Heart left ventricle (tissue), 16 donors: ENCODE measurements around the gene STKLD1. TPM values are rescaled to one million over a fixed set of nuclear protein-coding genes. Genes with fewer than 3 reads are reported as not detected.

Experiments used
- ATAC-seq, 4 donors: fragments of 200-7000 bp; cut with Tn5 transposase; one replicate each; pipeline ENCODE4 v1.9.1; 2020 to 2022; ENCODE audit warnings: moderate library complexity in 4 of 4, mild to moderate bottlenecking in 3 of 4, moderate number of reproducible peaks in 1 of 4
- DNase-seq, 5 donors: peaks; one replicate each; pipeline ENCODE4 v3.0.0-alpha.2; 2020
- H3K27ac ChIP-seq, 12 donors: fragments of 200-600 bp; sonication (generic) in 4 of 12; one replicate each; pipeline versions ENCODE4 v1.5.0 to v1.8.0; 2016 to 2022; ENCODE audit warnings: mild to moderate bottlenecking in 2 of 12
- H3K27me3 ChIP-seq, 9 donors: fragments of 200-600 bp; sonication (generic) in 2 of 9; one replicate each; pipeline versions ENCODE4 v1.5.1 to v1.8.0; 2016 to 2022; ENCODE audit warnings: mild to moderate bottlenecking in 3 of 9
- H3K36me3 ChIP-seq, 9 donors: fragments of 200-600 bp; sonication (generic) in 2 of 9; one replicate each; pipeline versions ENCODE4 v1.5.0 to v1.8.0; 2018 to 2022; ENCODE audit warnings: mild to moderate bottlenecking in 2 of 9
- H3K4me1 ChIP-seq, 12 donors: fragments of 200-600 bp; sonication (generic) in 4 of 12; one replicate each; pipeline versions ENCODE4 v1.5.0 to v1.8.0; 2016 to 2022; ENCODE audit warnings: mild to moderate bottlenecking in 3 of 12
- H3K4me3 ChIP-seq, 12 donors: fragments of 200-600 bp; sonication (generic) in 4 of 12; one replicate each; pipeline versions ENCODE4 v1.5.0 to v1.8.0; 2017 to 2022; ENCODE audit warnings: mild to moderate bottlenecking in 9 of 12, moderate library complexity in 4 of 12
- H3K9me3 ChIP-seq, 12 donors: fragments of 200-600 bp; sonication (generic) in 4 of 12; one replicate each; pipeline versions ENCODE4 v1.5.0 to v1.8.0; 2016 to 2022; ENCODE audit warnings: mild to moderate bottlenecking in 1 of 12
- CTCF ChIP-seq, 12 donors: fragments of 200-600 bp; sonication (generic) in 4 of 12; IDR thresholded peaks; one replicate each; pipeline versions ENCODE4 v1.5.0 to v1.8.0; 2018 to 2022; ENCODE audit warnings: antibody characterized with exemption in 12 of 12, mild to moderate bottlenecking in 5 of 12
- POLR2A ChIP-seq, 2 donors: fragments of 450-650 bp; IDR thresholded peaks; one replicate each; pipeline ENCODE4 v1.6.1; 2017; ENCODE audit warnings: antibody characterized with exemption in 2 of 2, mild to moderate bottlenecking in 2 of 2, moderate library complexity in 2 of 2
- WGBS, 4 donors: extraction: QIAGEN DNeasy Blood & Tissue Kit in 2 of 4; methylation state at CpG; one replicate each; pipeline versions ENCODE4 v1.1.5 to v1.1.7; 2013 to 2018; 5-methylcytosine and 5-hydroxymethylcytosine counted together
- intact Hi-C, 10 donors: fragments of 100-400 bp; cut with DNase I; formaldehyde crosslinking; loops; one replicate each; pipeline versions ENCODE4 v1.11.1 to v1.14.2; 2022
- polyA plus RNA-seq, 2 donors: library from polyadenylated mRNA; stranded (reverse); fragments of 200-250 nt; gene quantifications; one replicate each; pipeline ENCODE4 v1.2.3, GENCODE V29; 2013
- total RNA-seq, 9 donors: library from RNA; depleted of rRNA in 2 of 9; stranded (reverse); fragments of >200 nt in 2 of 9; fragmentation: NEBNext Ultra II Directional in 3 of 9; extraction: Animal tissue kit (Norgen Biotek cat#: 25700) in 3 of 9; gene quantifications; one replicate each; pipeline versions ENCODE4 v1.1.0 to v1.2.4, GENCODE V29; 2016 to 2023
- donor health status: ischemic (EF 13 %, LVEDD 7.1; RV severe dilation, severe dysfunction).
- donor health status: healthy with polysubstance abuse.
- donor health status: DM: no; HTN: yes; CAD: no.
- donor health status: DM: no; HTN: no; CAD: no.
- donor health status: ischemic (EF 25% LVEDD 6.9; RV normal size, moderate dysfunction).
- donor health status: ischemic (EF 25% LVEDD 5.7; RV mildly dilated, moderate dysfunction).
- donor health status: healthy.
- donor health status: DM: yes; HTN: yes; CAD: no.
- donor health status: ischemic (EF 35%, LVEDD 5.7; RV mildly dilated, moderate dysfunction).
- donor health status: nonischemic (EF 11% LVEDD 7.7; RV severe dilation, severe dysfunction).
- donor health status: DM: yes; HTN: yes; CAD: no.
- donor health status: PGD.
- donor health status: ischemic (EF 29% LVEDD 5.4; RV normal size, mild dysfunction).
- donor health status: nonischemic (EF 23%, LVEDD 6.1; RV moderate dilation, normal function).

STKLD1 gene
- total and polyA plus RNA-seq, 11 donors: 0.25 to 0.91 (median 0.46) TPM; not detected in 2

- Histone ChIP-seq H3K27me3 (peaks cover 0 to 42% (median 27%) of the 10 kb centered on the region in 9 donors), H3K9me3 (no peaks in the 10 kb centered on the region), H3K27ac (no peak overlapping the region), H3K4me3 (no peak overlapping the region), H3K4me1 (peaks cover 0 to 16% (median 0%) of the 10 kb centered on the region in 12 donors), H3K36me3 (no peaks in the 10 kb centered on the region)
- ATAC-seq (no peak), DNase-seq (no peak)
- intact Hi-C loops: no loop called here
- WGBS, 4 donors: 4 to 8% (median 7%) methylated on average over 17 to 18 of the region's 18 CpGs
- TF ChIP-seq POLR2A (IDR thresholded peaks at IDR 0.05) (no peak), CTCF (IDR thresholded peaks at IDR 0.05) (no peak)
Observed at GRCh38 chr9:133429214-133429613, 53.0 kb downstream of the STKLD1 start.

- Histone ChIP-seq H3K27ac (no peak overlapping the region), H3K4me3 (no peak overlapping the region), H3K4me1 (peaks cover 0 to 16% (median 0%) of the 10 kb centered on the region in 12 donors), H3K36me3 (no peaks in the 10 kb centered on the region), H3K9me3 (no peaks in the 10 kb centered on the region), H3K27me3 (peaks cover 0 to 42% (median 27%) of the 10 kb centered on the region in 9 donors)
- intact Hi-C loops: no loop called here
- TF ChIP-seq POLR2A (IDR thresholded peaks at IDR 0.05): no peak
- TF ChIP-seq CTCF (IDR thresholded peaks at IDR 0.05): peak in 9 of 12 donors; percentile 8 to 41 (median 20)
- DNase-seq (peak in 2 of 5 donors; percentile 26 to 33), ATAC-seq (peak in 3 of 4 donors; percentile 35 to 75 (median 44))
- WGBS, 4 donors: 9 to 24% (median 19%) methylated on average over 22 to 49 of the region's 49 CpGs
Observed at GRCh38 chr9:133429641-133430161, 53.5 kb downstream of the STKLD1 start.

GRCh38 chr9:133430244-133430643 is 54.1 kb downstream of the STKLD1 start:
- no peak for TF ChIP-seq CTCF (IDR thresholded peaks at IDR 0.05)
- ATAC-seq: no peak
- H3K27ac ChIP-seq: no peak overlapping the region
- H3K27me3 ChIP-seq: peaks cover 0 to 41% (median 27%) of the 10 kb centered on the region in 9 donors
- H3K4me1 ChIP-seq: peaks cover 0 to 16% (median 0%) of the 10 kb centered on the region in 12 donors
- no peak for DNase-seq
- no peaks in the 10 kb centered on the region for H3K9me3 ChIP-seq
- no peak overlapping the region for H3K4me3 ChIP-seq
- intact Hi-C loops: no loop called here
- H3K36me3 ChIP-seq: no peaks in the 10 kb centered on the region
- WGBS, 4 donors: 81 to 100% (median 95%) methylated on average over 1 of the region's 1 CpG

- intact Hi-C loops: no loop called here
- ATAC-seq: no peak
- peaks cover 0 to 13% (median 0%) of the 10 kb centered on the region in 12 donors for H3K4me1 ChIP-seq
- no peaks in the 10 kb centered on the region for H3K36me3 ChIP-seq
- no peak overlapping the region for H3K27ac ChIP-seq
- H3K4me3 ChIP-seq: no peak overlapping the region
- DNase-seq: no peak
- TF ChIP-seq POLR2A (IDR thresholded peaks at IDR 0.05) (no peak), CTCF (IDR thresholded peaks at IDR 0.05) (no peak)
- 84 to 88% (median 86%) methylated on average over 8 to 11 of the region's 11 CpGs for WGBS, 4 donors
- H3K9me3 ChIP-seq: no peaks in the 10 kb centered on the region
- H3K27me3 ChIP-seq: peaks cover 0 to 14% (median under 1%) of the 10 kb centered on the region in 9 donors
Observed at GRCh38 chr9:133433351-133433843, 57.2 kb downstream of the STKLD1 start.
